Measurements from ENCODE around the gene CCDC186. TPM values are rescaled to one million over a fixed set of nuclear protein-coding genes. Genes with fewer than 3 reads are reported as not detected.

Gene CCDC186
- total and polyA plus RNA-seq, 2 of the 8 experiments (the other 6 are each of a cell fraction or from before 2014, with no cell fraction given) = 3.0 to 30.3 TPM

GRCh38 chr10:114180937-114181336, 6.9 kb upstream of the CCDC186 start:
- H3K23me2 ChIP-seq (ENCODE audit: low read depth, low read length) = no peaks in the 10 kb centered on the region
- no peak overlapping the region for H3K23ac ChIP-seq (ENCODE audit: insufficient read length)
- ChIA-PET POLR2A (ENCODE audit: partially characterized antibody) (no interaction called here), CTCF (ENCODE audit: partially characterized antibody) (no interaction called here)
- no peaks in the 10 kb centered on the region for H3K79me1 ChIP-seq (ENCODE audit: low read depth, low read length)
- no peaks in the 10 kb centered on the region for H3K9me3 ChIP-seq (ENCODE audit: insufficient read depth in 2 of 2, low read depth in 1 of 2, low read length in 1 of 2)
- H3K4ac ChIP-seq (replicated peaks; ENCODE audit: insufficient read length, low read depth, low read length) = no peak overlapping the region
- H3K4me2 ChIP-seq (ENCODE audit: insufficient read depth in 1 of 2, low read depth in 2 of 2, low read length in 2 of 2) = no peak overlapping the region
- no peak overlapping the region for H2AK5ac ChIP-seq (ENCODE audit: low read depth, low read length)
- H3K56ac ChIP-seq (replicated peaks; ENCODE audit: insufficient read length, low read depth, low read length) = no peak overlapping the region
- no peak overlapping the region for H2BK12ac ChIP-seq (ENCODE audit: low read depth, low read length)
- H3K4me1 ChIP-seq (replicated peaks in 1 of 4; ENCODE audit: control insufficient read depth in 3 of 4, insufficient read depth in 4 of 4, low read length in 3 of 4) = peaks cover 0 to 2% (median 0%) of the 10 kb centered on the region in 4 experiments; a peak in 2 of 7 replicates
- no peak overlapping the region for H3K4me3 ChIP-seq (ENCODE audit: extremely low read depth in 1 of 4, insufficient read depth in 2 of 4, low read depth in 3 of 4, low read length in 4 of 4)
- H2BK15ac ChIP-seq (ENCODE audit: low read length) = no peak overlapping the region
- no peaks in the 10 kb centered on the region for H3K79me2 ChIP-seq (ENCODE audit: control insufficient read depth in 1 of 2, insufficient read depth in 2 of 2, low read length in 2 of 2)
- H4K20me1 ChIP-seq (replicated peaks in 1 of 2; ENCODE audit: control insufficient read depth in 1 of 2, insufficient read depth in 2 of 2, low read length in 2 of 2) = no peaks in the 10 kb centered on the region
- DNase-seq (ENCODE audit: low read depth in 1 of 2, low spot score in 2 of 2) (no peak), FAIRE-seq (no peak)
- no peak overlapping the region for H3K9ac ChIP-seq (replicated peaks in 1 of 4; ENCODE audit: extremely low read depth in 1 of 4, low read depth in 3 of 4, low read length in 3 of 4)
- no peak overlapping the region for H3K14ac ChIP-seq (ENCODE audit: insufficient read length)
- peaks cover 0 to 3% (median 0%) of the 10 kb centered on the region in 4 experiments; a peak in 1 of 7 replicates for H3K27me3 ChIP-seq (replicated peaks in 1 of 4; ENCODE audit: control insufficient read depth in 3 of 4, extremely low read depth in 1 of 4, insufficient read depth in 3 of 4, low read length in 3 of 4)
- H2BK120ac ChIP-seq (replicated peaks; ENCODE audit: low read depth, low read length) = no peak overlapping the region
- H3K18ac ChIP-seq (ENCODE audit: extremely low read depth, low read length) = no peak overlapping the region
- H2BK20ac ChIP-seq (ENCODE audit: low read length) = no peak overlapping the region
- H2AFZ ChIP-seq (ENCODE audit: low read length) = no peak overlapping the region
- no peak overlapping the region for H4K5ac ChIP-seq (ENCODE audit: insufficient read length, low read depth, low read length)
- H4K8ac ChIP-seq (ENCODE audit: extremely low read depth, insufficient read depth, low read length) = no peak overlapping the region
- H4K91ac ChIP-seq (replicated peaks; ENCODE audit: insufficient read length, low read length) = no peak overlapping the region
- no peaks in the 10 kb centered on the region for H3K36me3 ChIP-seq (ENCODE audit: control insufficient read depth in 2 of 4, insufficient read depth in 4 of 4, low read length in 3 of 4)
- WGBS, 2 experiments (ENCODE audit: extremely low coverage in 1 of 2, insufficient coverage in 1 of 2, insufficient read length in 1 of 2, insufficient replicate concordance in 2 of 2, low coverage in 1 of 2, low lambda C conversion rate in 2 of 2, missing lambda C conversion rate in 1 of 2) = 90% methylated on average over 3 of the region's 3 CpGs; no CpG with 5 or more reads in 1 of the 2 experiments
- no peak overlapping the region for H3K27ac ChIP-seq (ENCODE audit: low read depth, low read length)
- H2BK5ac ChIP-seq (ENCODE audit: low read depth, low read length) = no peak overlapping the region
